PFSK-1 (cell line): ENCODE data around the gene NPAS1.

Experiments
- FOXP2 ChIP-seq: optimal IDR thresholded peaks from 2 replicates; pipeline ENCODE3; 2011; ENCODE audit warnings: borderline replicate concordance, control low read depth, inconsistent platforms; ENCODE audit not compliant: insufficient read depth; ENCODE audit errors: extremely low read length, extremely low read depth
- POLR2AphosphoS5 ChIP-seq: IDR thresholded peaks from 2 replicates; pipeline ENCODE4 v1.6.1; 2012; ENCODE audit warnings: low read depth, mild to moderate bottlenecking, control low read depth, low read length, moderate library complexity
- SIN3A ChIP-seq: IDR thresholded peaks from 2 replicates; pipeline ENCODE4 v1.6.1; 2012; ENCODE audit warnings: mild to moderate bottlenecking, low read length, moderate library complexity, borderline replicate concordance; ENCODE audit not compliant: insufficient read depth
- TAF1 ChIP-seq: IDR thresholded peaks from 2 replicates; pipeline ENCODE4 v1.6.1; 2012; ENCODE audit warnings: low read length, control low read depth, borderline replicate concordance; ENCODE audit not compliant: insufficient read depth
- TF ChIP-seq, protein P1 (sequence below), 2 experiments: IDR thresholded peaks; 2 replicates each; pipeline versions ENCODE4 v1.6.1 to v1.8.0; 2011 to 2012; ENCODE audit warnings: low read depth in 2 of 2, low read length in 2 of 2, control low read depth in 1 of 2, inconsistent platforms in 1 of 2, mild to moderate bottlenecking in 1 of 2, moderate library complexity in 1 of 2; ENCODE audit not compliant: insufficient read depth in 1 of 2

DNA sequence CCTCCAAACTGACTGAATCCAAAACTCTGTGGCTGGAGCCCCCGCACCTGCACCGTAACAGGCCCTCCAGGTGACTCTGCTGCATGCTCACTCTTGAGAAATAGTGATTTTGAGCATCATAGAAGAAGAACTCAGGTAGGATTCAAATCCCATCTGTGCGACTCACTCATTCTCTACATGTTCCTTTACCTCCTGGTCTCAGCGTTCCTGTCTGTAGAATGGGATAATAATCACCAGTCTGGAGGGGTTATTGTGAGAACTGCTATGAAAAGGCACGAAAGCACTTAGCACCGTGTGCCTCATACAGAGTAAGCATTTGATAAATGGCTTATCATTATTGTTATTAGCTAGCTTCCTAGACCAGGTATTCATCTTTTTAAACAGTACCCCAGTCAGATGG lies 36.5 kb upstream of the NPAS1 start:
- TF ChIP-seq TAF1 (no peak), POLR2AphosphoS5 (no peak), FOXP2 (no peak), SIN3A (no peak)
- TF ChIP-seq, protein P1, sequence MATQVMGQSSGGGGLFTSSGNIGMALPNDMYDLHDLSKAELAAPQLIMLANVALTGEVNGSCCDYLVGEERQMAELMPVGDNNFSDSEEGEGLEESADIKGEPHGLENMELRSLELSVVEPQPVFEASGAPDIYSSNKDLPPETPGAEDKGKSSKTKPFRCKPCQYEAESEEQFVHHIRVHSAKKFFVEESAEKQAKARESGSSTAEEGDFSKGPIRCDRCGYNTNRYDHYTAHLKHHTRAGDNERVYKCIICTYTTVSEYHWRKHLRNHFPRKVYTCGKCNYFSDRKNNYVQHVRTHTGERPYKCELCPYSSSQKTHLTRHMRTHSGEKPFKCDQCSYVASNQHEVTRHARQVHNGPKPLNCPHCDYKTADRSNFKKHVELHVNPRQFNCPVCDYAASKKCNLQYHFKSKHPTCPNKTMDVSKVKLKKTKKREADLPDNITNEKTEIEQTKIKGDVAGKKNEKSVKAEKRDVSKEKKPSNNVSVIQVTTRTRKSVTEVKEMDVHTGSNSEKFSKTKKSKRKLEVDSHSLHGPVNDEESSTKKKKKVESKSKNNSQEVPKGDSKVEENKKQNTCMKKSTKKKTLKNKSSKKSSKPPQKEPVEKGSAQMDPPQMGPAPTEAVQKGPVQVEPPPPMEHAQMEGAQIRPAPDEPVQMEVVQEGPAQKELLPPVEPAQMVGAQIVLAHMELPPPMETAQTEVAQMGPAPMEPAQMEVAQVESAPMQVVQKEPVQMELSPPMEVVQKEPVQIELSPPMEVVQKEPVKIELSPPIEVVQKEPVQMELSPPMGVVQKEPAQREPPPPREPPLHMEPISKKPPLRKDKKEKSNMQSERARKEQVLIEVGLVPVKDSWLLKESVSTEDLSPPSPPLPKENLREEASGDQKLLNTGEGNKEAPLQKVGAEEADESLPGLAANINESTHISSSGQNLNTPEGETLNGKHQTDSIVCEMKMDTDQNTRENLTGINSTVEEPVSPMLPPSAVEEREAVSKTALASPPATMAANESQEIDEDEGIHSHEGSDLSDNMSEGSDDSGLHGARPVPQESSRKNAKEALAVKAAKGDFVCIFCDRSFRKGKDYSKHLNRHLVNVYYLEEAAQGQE (IDR thresholded peaks at IDR 0.05; ENCODE audit: insufficient read depth in 1 of 2, low read depth in 2 of 2, low read length in 2 of 2), result no peak
